ENCODE data around the gene NDUFAF3.

DNA sequence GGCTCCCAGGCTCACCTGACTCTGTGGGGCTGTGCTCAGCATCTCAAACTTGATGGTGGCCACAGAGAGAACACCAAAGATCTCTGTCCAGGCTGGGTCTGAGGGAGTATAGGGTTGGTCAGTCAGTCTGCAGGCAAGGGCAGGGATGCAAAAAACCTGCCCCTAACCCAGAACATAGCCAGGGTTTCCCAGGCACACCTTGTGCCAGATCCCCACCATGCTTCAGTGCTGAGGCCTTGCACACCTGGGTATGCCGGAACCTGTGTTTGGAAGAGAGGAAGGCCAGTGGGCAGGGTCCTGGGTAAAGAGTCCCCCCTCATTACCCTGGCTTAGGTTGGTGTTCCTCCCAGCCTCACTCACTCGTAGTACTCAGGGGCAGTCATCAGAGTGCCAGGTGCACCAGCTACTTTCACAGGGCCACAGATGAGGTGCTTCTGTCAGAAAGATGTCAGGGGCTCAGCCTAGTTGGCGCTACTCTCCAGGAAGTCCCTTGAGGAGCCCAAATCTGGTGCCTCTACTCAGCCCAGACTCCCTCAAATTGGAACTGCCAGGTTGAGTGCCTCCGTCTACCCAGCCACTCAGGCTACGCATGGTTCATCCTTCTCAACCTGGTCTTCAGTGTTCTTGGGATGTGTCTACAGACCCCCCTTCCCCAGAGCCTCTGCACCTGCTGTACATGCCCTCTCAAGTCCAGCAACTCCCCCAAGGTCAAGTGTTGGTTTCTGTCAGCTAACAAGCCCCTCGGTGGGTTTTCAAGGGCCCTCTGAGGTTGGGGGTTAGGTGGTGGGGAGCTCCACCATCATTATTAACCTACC, 5.3 kb upstream of the NDUFAF3 start:
- TF ChIP-seq, protein P1, sequence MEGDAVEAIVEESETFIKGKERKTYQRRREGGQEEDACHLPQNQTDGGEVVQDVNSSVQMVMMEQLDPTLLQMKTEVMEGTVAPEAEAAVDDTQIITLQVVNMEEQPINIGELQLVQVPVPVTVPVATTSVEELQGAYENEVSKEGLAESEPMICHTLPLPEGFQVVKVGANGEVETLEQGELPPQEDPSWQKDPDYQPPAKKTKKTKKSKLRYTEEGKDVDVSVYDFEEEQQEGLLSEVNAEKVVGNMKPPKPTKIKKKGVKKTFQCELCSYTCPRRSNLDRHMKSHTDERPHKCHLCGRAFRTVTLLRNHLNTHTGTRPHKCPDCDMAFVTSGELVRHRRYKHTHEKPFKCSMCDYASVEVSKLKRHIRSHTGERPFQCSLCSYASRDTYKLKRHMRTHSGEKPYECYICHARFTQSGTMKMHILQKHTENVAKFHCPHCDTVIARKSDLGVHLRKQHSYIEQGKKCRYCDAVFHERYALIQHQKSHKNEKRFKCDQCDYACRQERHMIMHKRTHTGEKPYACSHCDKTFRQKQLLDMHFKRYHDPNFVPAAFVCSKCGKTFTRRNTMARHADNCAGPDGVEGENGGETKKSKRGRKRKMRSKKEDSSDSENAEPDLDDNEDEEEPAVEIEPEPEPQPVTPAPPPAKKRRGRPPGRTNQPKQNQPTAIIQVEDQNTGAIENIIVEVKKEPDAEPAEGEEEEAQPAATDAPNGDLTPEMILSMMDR (IDR thresholded peaks at IDR 0.05; ENCODE audit: poor library complexity), result no peak
- TF ChIP-seq EZH2 (IDR thresholded peaks at IDR 0.05; ENCODE audit: borderline replicate concordance) (no peak), EZH2phosphoT487 (IDR thresholded peaks at IDR 0.05; ENCODE audit: low read depth, severe bottlenecking, unreplicated experiment) (no peak)

All from hepatocyte (in vitro differentiated cells).